H1 (cell line): Measurements from ENCODE around the gene MRPL41. TPM values are rescaled to one million over a fixed set of nuclear protein-coding genes. Genes with fewer than 3 reads are reported as not detected.
A peak's percentile ranks its signal among the peaks of the same experiment; 100 is the strongest.
"Not testable (repeated sequence)": the region's sequence is repeated elsewhere in the genome, so short reads cannot be mapped to it uniquely, and the experiment has no call there.

Source experiments
- CTCF ChIA-PET: fragments of 300-600 bp; sonication (Branson Sonifier 250); formaldehyde crosslinking; loops from one replicate; lab custom pipeline; 2021; ENCODE audit not compliant: partially characterized antibody; lab: Charles Lee
- POLR2A ChIA-PET: fragments of 300-600 bp; sonication (Branson Sonifier 250); formaldehyde crosslinking; loops from one replicate; lab custom pipeline; 2021; ENCODE audit warnings: inconsistent platforms; ENCODE audit not compliant: partially characterized antibody; lab: Charles Lee
- DNase-seq, 2 experiments: peaks; one replicate each; pipeline versions ENCODE4 v3.0.0 to v3.0.0-alpha.2; 2010 to 2022; ENCODE audit warnings: low spot score in 2 of 2, low read depth in 1 of 2, mixed read lengths in 1 of 2
- FAIRE-seq: peaks from 2 replicates; lab custom pipeline; 2011; peaks lifted over from hg19 to GRCh38; lab: Jason Lieb, UNC
- H2AFZ ChIP-seq: 2 replicates; pipeline ENCODE4 v1.8.1; 2012; ENCODE audit warnings: low read length, inconsistent platforms
- H2AK5ac ChIP-seq: 2 replicates; pipeline ENCODE4 v1.6.1; 2013; ENCODE audit warnings: low read depth, low read length
- H2BK120ac ChIP-seq: replicated peaks from 2 replicates; pipeline ENCODE3; 2013; ENCODE audit warnings: low read depth, low read length, inconsistent platforms
- H2BK12ac ChIP-seq: 2 replicates; pipeline ENCODE4 v1.6.1; 2013; ENCODE audit warnings: low read depth, low read length
- H2BK15ac ChIP-seq: 2 replicates; pipeline ENCODE4 v1.6.1; 2013; ENCODE audit warnings: low read length
- H2BK20ac ChIP-seq: 2 replicates; pipeline ENCODE4 v1.6.1; 2013; ENCODE audit warnings: low read length
- H2BK5ac ChIP-seq: 2 replicates; pipeline ENCODE4 v1.6.1; 2013; ENCODE audit warnings: low read depth, low read length
- H3K14ac ChIP-seq: 2 replicates; pipeline ENCODE4 v1.6.1; 2013; ENCODE audit warnings: inconsistent platforms; ENCODE audit not compliant: insufficient read length
- H3K18ac ChIP-seq: 2 replicates; pipeline ENCODE4 v1.6.1; 2013; ENCODE audit warnings: low read length; ENCODE audit errors: extremely low read depth
- H3K23ac ChIP-seq: 2 replicates; pipeline ENCODE4 v1.6.1; 2013; ENCODE audit warnings: inconsistent platforms; ENCODE audit not compliant: insufficient read length
- H3K23me2 ChIP-seq: 2 replicates; pipeline ENCODE4 v1.6.1; 2013; ENCODE audit warnings: low read depth, low read length
- H3K27ac ChIP-seq: 2 replicates; pipeline ENCODE4 v1.6.1; 2011; ENCODE audit warnings: low read depth, low read length, inconsistent platforms
- H3K27me3 ChIP-seq, 4 experiments: replicated peaks in 1 of 4; 1 replicate in 1 of 4; 2 replicates in 3 of 4; pipeline versions ENCODE4 v1.6.1 to v1.8.1; 2011 to 2013; ENCODE audit warnings: low read length in 3 of 4, mild to moderate bottlenecking in 3 of 4, inconsistent platforms in 2 of 4, mixed read lengths in 2 of 4, moderate library complexity in 1 of 4; ENCODE audit not compliant: control insufficient read depth in 3 of 4, insufficient read depth in 3 of 4; ENCODE audit errors: extremely low read depth in 1 of 4
- H3K36me3 ChIP-seq, 4 experiments: 2 replicates each; pipeline versions ENCODE4 v1.6.1 to v1.8.1; 2011 to 2013; ENCODE audit warnings: mild to moderate bottlenecking in 4 of 4, low read length in 3 of 4, moderate library complexity in 2 of 4, control low read depth in 1 of 4, inconsistent platforms in 1 of 4; ENCODE audit not compliant: insufficient read depth in 4 of 4, control insufficient read depth in 2 of 4
- H3K4ac ChIP-seq: replicated peaks from 2 replicates; pipeline ENCODE3; 2013; ENCODE audit warnings: low read length, low read depth, mixed read lengths, inconsistent platforms; ENCODE audit not compliant: insufficient read length
- H3K4me1 ChIP-seq, 4 experiments: replicated peaks in 1 of 4; 1 replicate in 1 of 4; 2 replicates in 3 of 4; pipeline versions ENCODE4 v1.6.1 to v1.8.1; 2011 to 2013; ENCODE audit warnings: low read length in 3 of 4, inconsistent platforms in 2 of 4, mixed read lengths in 1 of 4; ENCODE audit not compliant: insufficient read depth in 4 of 4, control insufficient read depth in 3 of 4
- H3K4me2 ChIP-seq, 2 experiments: 2 replicates each; pipeline versions ENCODE4 v1.6.1 to v1.8.1; 2011 to 2013; ENCODE audit warnings: low read depth in 2 of 2, low read length in 2 of 2, control low read depth in 1 of 2, inconsistent platforms in 1 of 2, mild to moderate bottlenecking in 1 of 2; ENCODE audit not compliant: insufficient read depth in 1 of 2
- H3K4me3 ChIP-seq, 4 experiments: fragments of 200-600, 300-600 bp in 1 of 4; sonication (generic), shearing (Covaris generic), sonication (Bioruptor Twin) in 1 of 4; 2 replicates each; pipeline versions ENCODE4 v1.5.1 to v1.8.1; 2011 to 2016; ENCODE audit warnings: low read length in 4 of 4, low read depth in 3 of 4, control low read depth in 2 of 4, inconsistent platforms in 2 of 4, mild to moderate bottlenecking in 2 of 4, mixed read lengths in 1 of 4, moderate library complexity in 1 of 4; ENCODE audit not compliant: insufficient read depth in 2 of 4; ENCODE audit errors: extremely low read depth in 1 of 4
- H3K56ac ChIP-seq: replicated peaks from 2 replicates; pipeline ENCODE3; 2013; ENCODE audit warnings: low read depth, mild to moderate bottlenecking, mixed read lengths, low read length, inconsistent platforms; ENCODE audit not compliant: insufficient read length
- H3K79me1 ChIP-seq: 2 replicates; pipeline ENCODE4 v1.6.1; 2013; ENCODE audit warnings: low read depth, low read length, control low read depth
- H3K79me2 ChIP-seq, 2 experiments: 2 replicates each; pipeline versions ENCODE4 v1.6.1 to v1.8.1; 2012 to 2013; ENCODE audit warnings: low read length in 2 of 2, mild to moderate bottlenecking in 2 of 2, inconsistent platforms in 1 of 2; ENCODE audit not compliant: insufficient read depth in 2 of 2, control insufficient read depth in 1 of 2
- H3K9ac ChIP-seq, 4 experiments: replicated peaks in 1 of 4; 1 replicate in 1 of 4; 2 replicates in 3 of 4; pipeline versions ENCODE4 v1.6.1 to v1.8.1; 2011 to 2013; ENCODE audit warnings: low read depth in 3 of 4, low read length in 3 of 4, control low read depth in 2 of 4, mild to moderate bottlenecking in 2 of 4, moderate library complexity in 2 of 4, inconsistent platforms in 1 of 4; ENCODE audit errors: extremely low read depth in 1 of 4
- H3K9me3 ChIP-seq, 2 experiments: 2 replicates each; pipeline versions ENCODE4 v1.6.1 to v1.8.1; 2012 to 2013; ENCODE audit warnings: mild to moderate bottlenecking in 2 of 2, moderate library complexity in 2 of 2, control low read depth in 1 of 2, inconsistent platforms in 1 of 2, low read depth in 1 of 2, low read length in 1 of 2, mixed read lengths in 1 of 2; ENCODE audit not compliant: insufficient read depth in 2 of 2
- H4K20me1 ChIP-seq, 2 experiments: replicated peaks in 1 of 2; 2 replicates each; pipeline versions ENCODE3 to v1.8.1; 2011 to 2013; ENCODE audit warnings: inconsistent platforms in 2 of 2, low read length in 2 of 2, mild to moderate bottlenecking in 1 of 2; ENCODE audit not compliant: insufficient read depth in 2 of 2, control insufficient read depth in 1 of 2
- H4K5ac ChIP-seq: 2 replicates; pipeline ENCODE4 v1.6.1; 2013; ENCODE audit warnings: low read length, low read depth, mixed read lengths, inconsistent platforms; ENCODE audit not compliant: insufficient read length
- H4K8ac ChIP-seq: 2 replicates; pipeline ENCODE4 v1.8.0; 2013; ENCODE audit warnings: mild to moderate bottlenecking, moderate library complexity, low read length, inconsistent platforms; ENCODE audit not compliant: insufficient read depth; ENCODE audit errors: extremely low read depth
- H4K91ac ChIP-seq: replicated peaks from 2 replicates; pipeline ENCODE3; 2013; ENCODE audit warnings: low read length, mixed read lengths, inconsistent platforms; ENCODE audit not compliant: insufficient read length
- ASH2L ChIP-seq: fragments of 200-600, 300-600 bp; sonication (generic); IDR thresholded peaks from one replicate; pipeline ENCODE4 v1.7.1; 2017; ENCODE audit warnings: low read length
- WGBS, 2 experiments: shearing (Covaris generic) in 1 of 2; methylation state at CpG; one replicate each; pipeline versions ENCODE4 v1.1.6 to v1.1.7; 2013 to 2015; ENCODE audit warnings: low lambda C conversion rate in 2 of 2, mixed read lengths in 2 of 2, inconsistent platforms in 1 of 2, low coverage in 1 of 2, missing lambda C conversion rate in 1 of 2; ENCODE audit not compliant: insufficient replicate concordance in 2 of 2, insufficient coverage in 1 of 2, insufficient read length in 1 of 2; ENCODE audit errors: extremely low coverage in 1 of 2, missing lambda C conversion rate in 1 of 2; 5-methylcytosine and 5-hydroxymethylcytosine counted together
- polyA plus RNA-seq, 7 experiments: library from polyadenylated mRNA; depleted of rRNA in 3 of 7; stranded (reverse) in 5 of 7; unstranded in 2 of 7; fragments of >200 nt in 5 of 7; fragments of 200-250 nt in 2 of 7; gene quantifications; 1 replicate in 5 of 7; 2 replicates in 1 of 7; 4 replicates in 1 of 7; pipeline versions ENCODE4 v1.2.1 to v1.2.3, GENCODE V29; 2011 to 2013; ENCODE audit warnings: missing spikeins in 2 of 7, mixed read lengths in 2 of 7
- total RNA-seq: library from RNA; stranded (reverse); fragmentation: NEBNext Ultra II Directional; extraction: Animal tissue kit (Norgen Biotek cat#: 25700); gene quantifications from 2 replicates; pipeline ENCODE4 v1.2.1, GENCODE V29; 2021

The MRPL41 gene
- total and polyA plus RNA-seq, 2 of the 8 experiments (the other 6 are each of a cell fraction or from before 2014, with no cell fraction given) = 47.2 to 58.1 TPM

- H4K91ac ChIP-seq, H4K20me1 ChIP-seq, H3K4me1 ChIP-seq, H3K9ac ChIP-seq, H3K4ac ChIP-seq, H2BK20ac ChIP-seq, H3K9me3 ChIP-seq, H2BK120ac ChIP-seq, H3K79me2 ChIP-seq, H3K56ac ChIP-seq, H2AFZ ChIP-seq, H3K79me1 ChIP-seq, H4K5ac ChIP-seq, H3K27me3 ChIP-seq, H3K18ac ChIP-seq, H2BK12ac ChIP-seq, H4K8ac ChIP-seq, H3K27ac ChIP-seq, H2BK5ac ChIP-seq, H3K4me3 ChIP-seq, DNase-seq, H3K36me3 ChIP-seq, H2BK15ac ChIP-seq, FAIRE-seq, H3K23me2 ChIP-seq, H3K23ac ChIP-seq, POLR2A ChIA-PET, H2AK5ac ChIP-seq, H3K4me2 ChIP-seq, H3K14ac ChIP-seq: not testable (repeated sequence)
- TF ChIP-seq ASH2L = peak; percentile 82
- WGBS, 2 experiments = 86% methylated on average over 10 of the region's 10 CpGs; no CpG with 5 or more reads in 1 of the 2 experiments
- CTCF ChIA-PET = interaction anchor here (1.4 to 1.7 kb wide), 2 partner anchors 10 to 110 kb away, joined by 3 to 4 read pairs; partner anchors contain the start of genes EXD3 and NOXA1
Measured at GRCh38 chr9:137532891-137533468, 18.7 kb upstream of the MRPL41 start.
